ELF-1 (cell line): ENCODE measurements around the gene CIITA.
A peak's percentile ranks its signal among the peaks of the same experiment; 100 is the strongest.

Experiments
- DNase-seq: peaks from one replicate; pipeline ENCODE4 v3.0.0-alpha.2; 2016; ENCODE audit warnings: low read depth, low spot score

Gene CIITA

GRCh38 chr16:10879681-10880589, 2.9 kb downstream of the CIITA start:
- DNase-seq, result no peak

GRCh38 chr16:10880594-10881452, 3.8 kb downstream of the CIITA start:
- no peak for DNase-seq

GRCh38 chr16:10881479-10882030, 4.6 kb downstream of the CIITA start:
- no peak for DNase-seq

GRCh38 chr16:10883004-10883403, 6.0 kb downstream of the CIITA start:
- DNase-seq, result peak; percentile 78

GRCh38 chr16:10885246-10885645, 8.2 kb downstream of the CIITA start:
- no peak for DNase-seq

GRCh38 chr16:10888320-10888937, 11.4 kb downstream of the CIITA start:
- no peak for DNase-seq

DNA sequence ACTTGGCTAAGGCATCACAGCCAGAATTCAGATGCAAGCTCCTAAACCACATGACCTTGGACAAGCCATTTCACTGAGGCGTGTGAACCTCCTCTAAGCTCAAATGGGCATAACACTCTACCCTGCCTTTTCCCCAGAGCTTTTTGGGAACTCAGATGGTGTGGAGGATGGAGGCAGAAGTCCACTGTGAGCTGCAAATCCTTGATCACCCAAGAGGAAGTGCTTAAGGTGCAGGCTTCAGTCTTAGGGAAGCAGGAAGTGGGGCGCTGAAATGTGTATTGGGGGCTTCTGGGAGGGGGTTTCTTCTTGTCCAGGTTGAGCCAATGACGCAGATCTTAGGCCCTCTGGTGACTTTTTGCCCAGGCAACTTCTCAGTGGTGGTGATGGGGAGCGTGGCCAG, 12.9 kb downstream of the CIITA start:
- DNase-seq, result no peak

DNA sequence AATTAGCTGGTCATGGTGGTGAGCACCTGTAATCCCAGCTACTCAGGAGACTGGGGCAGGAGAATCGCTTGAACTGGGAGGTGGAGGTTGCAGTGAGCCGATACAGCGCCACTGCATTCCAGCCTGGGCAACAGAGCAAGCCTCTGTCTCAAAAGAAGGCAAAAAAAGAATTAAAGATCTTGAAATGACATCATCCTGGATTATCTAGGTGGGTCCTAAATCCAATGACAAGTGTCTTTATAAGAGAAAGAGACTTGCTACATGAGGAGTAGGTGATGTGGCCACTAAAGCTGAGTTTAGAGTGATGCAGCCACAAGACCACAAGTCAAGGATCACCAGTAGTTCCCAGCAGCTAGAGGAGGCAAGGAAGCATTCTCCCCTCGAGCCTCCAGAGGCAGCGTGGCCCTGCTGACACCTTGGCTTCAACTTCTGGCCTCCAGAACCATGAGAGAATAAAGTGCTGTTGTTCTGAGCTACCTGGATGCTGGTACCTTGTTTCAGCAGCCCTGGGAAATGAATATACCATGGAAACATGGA, 15.8 kb downstream of the CIITA start:
- no peak for DNase-seq

GRCh38 chr16:10895053-10895946, 18.3 kb downstream of the CIITA start:
- peak; percentile 80 for DNase-seq

DNA sequence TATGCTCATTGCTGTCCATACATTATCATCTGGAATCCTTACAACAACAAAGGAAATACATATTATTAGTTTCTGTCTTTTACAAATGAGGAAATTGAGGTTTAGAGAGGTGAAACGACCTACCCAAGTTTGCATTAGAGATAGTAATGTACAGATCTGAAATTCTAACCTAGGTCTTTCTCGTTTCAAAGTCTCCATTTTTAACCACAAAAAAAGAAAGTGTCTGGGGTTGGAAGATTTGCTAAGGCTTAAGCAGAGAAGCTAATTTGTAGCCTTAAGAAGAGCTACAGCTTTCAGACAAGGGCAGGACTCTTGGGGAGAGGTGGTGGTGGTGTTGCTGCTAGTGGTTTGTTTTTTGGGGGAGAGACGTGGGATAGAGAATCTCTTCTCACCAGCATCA, 19.2 kb downstream of the CIITA start:
- DNase-seq, result no peak

- DNase-seq, result no peak
Observed at GRCh38 chr16:10896723-10897122, 19.7 kb downstream of the CIITA start.

DNA sequence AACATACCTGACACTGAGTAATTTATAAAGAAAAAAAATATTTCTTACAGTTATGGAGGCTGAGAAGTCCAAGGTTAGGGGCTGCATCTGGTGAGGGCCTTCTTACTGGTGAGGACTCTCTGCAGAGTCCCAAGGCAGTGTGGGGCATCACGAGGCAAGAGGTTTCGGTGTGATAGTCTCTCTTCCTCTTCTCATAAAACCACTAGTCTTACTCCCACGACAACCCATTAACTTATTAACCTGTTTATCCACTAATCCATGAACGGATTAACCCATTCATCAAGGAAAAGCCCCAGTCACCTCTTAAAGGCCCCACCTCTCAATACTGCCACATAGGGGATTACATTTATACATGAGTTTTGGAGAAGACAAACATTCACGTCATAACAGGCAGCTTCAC, 20.1 kb downstream of the CIITA start:
- DNase-seq, result no peak

GRCh38 chr16:10902999-10903398, 26.0 kb downstream of the CIITA start:
- no peak for DNase-seq

GRCh38 chr16:10906482-10906881, 29.5 kb downstream of the CIITA start:
- no peak for DNase-seq

GRCh38 chr16:10906914-10907756, 30.1 kb downstream of the CIITA start:
- no peak for DNase-seq

DNA sequence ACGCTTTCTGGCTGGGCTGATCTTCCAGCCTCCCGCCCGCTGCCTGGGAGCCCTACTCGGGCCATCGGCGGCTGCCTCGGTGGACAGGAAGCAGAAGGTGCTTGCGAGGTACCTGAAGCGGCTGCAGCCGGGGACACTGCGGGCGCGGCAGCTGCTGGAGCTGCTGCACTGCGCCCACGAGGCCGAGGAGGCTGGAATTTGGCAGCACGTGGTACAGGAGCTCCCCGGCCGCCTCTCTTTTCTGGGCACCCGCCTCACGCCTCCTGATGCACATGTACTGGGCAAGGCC, 30.7 kb downstream of the CIITA start:
- DNase-seq, result no peak

DNA sequence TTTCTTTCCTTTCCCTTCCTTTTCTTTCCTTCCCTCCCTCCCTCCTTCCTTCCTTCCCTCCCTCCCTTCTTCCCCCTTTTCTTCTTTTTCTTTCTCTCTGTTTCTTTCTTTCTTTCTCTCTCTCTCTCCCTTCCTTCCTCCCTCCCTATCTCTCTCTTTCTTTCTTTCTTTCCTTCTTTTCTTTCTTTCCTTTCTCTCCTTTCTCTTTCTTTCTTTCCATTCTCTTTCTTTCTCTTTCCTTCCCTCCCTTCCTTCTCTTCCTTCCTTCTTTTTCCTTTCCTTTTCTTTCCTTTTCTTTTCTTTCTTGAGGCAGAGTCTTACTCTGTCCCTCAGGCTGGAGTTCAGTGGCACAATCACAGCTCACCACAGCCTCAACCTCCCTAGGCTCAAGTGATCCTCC, 34.3 kb downstream of the CIITA start:
- no peak for DNase-seq

DNA sequence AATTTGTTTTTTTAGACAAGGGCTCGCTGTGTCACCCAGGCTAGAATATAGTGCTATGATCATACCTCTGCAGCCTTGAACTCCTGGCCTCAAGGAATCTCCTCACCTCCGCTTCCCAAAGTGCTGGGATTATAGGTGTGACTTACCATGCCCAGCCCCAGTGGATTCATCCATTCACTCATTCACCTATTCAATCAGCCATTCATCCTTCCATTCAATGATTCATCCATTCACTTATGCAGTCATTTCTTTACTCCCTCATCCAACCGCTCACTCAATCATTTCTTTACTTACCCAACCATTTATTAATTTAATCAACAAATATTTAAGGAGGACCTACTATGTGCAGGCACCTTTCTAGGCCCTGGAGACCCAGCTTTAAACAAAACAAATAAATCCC, 39.5 kb downstream of the CIITA start:
- DNase-seq, result no peak

DNA sequence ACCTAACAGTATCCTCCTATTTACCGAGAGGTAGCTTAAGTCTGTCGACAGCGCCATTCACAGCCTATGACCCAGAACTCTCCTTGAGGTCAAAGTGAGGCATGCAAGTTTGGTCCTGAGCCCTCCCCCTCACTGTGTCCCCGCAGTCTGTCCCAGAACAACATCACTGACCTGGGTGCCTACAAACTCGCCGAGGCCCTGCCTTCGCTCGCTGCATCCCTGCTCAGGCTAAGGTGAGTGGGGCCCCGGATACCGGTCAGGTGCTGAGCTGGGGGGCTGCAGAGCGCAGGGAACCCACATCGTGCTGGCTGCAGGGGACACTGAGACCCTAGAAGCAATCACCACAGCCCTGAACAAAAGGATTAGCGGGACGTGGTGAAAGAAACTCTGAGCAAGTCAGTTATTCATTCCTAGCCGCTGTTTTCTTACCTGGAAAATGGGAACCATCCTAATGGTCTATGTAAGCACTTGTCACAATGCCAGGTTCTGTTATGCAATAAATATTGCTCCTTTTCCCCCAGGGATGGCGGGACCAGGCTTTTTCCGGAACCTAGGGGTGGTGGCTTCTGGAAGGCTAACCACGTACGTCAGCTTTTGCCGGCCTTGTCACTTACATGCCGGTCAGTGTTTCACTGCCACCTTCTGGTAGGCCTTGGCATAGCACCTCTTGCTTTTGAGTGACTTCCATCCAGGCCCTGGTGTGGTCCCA, 41.4 kb downstream of the CIITA start:
- DNase-seq, result peak; percentile 96
